CD4-positive, alpha-beta T cell treated with Interleukin-15 for 4 hours (primary cell): ENCODE results near the gene RPL35.
"Not testable (repeated sequence)": the region's sequence is repeated elsewhere in the genome, so short reads cannot be mapped to it uniquely, and the experiment has no call there.

Experiments used
- DNase-seq: peaks from one replicate; pipeline ENCODE4 v3.0.0-alpha.2; 2020; ENCODE audit warnings: low spot score

The RPL35 gene

GRCh38 chr9:124852829-124853531, 8.8 kb downstream of the RPL35 start, which contains the start of gene WDR38:
WDR38 (plus strand) TSS chr9:124853460; CDS start chr9:124853532, 72 bp downstream.
- DNase-seq: peak; percentile 84

GRCh38 chr9:124852121-124852828, 9.5 kb downstream of the RPL35 start:
- no peak for DNase-seq

GRCh38 chr9:124849801-124850200, 12.0 kb downstream of the RPL35 start:
- DNase-seq: no peak

- no peak for DNase-seq
These were observed 14.8 kb downstream of the RPL35 start for GRCh38 chr9:124846969-124847368.

- DNase-seq: not testable (repeated sequence)
These were observed 15.3 kb downstream of the RPL35 start for GRCh38 chr9:124846467-124846866.

- no peak for DNase-seq
These were observed 17.5 kb downstream of the RPL35 start for GRCh38 chr9:124844291-124844690.

GRCh38 chr9:124843456-124844034, 18.2 kb downstream of the RPL35 start:
- DNase-seq: no peak

GRCh38 chr9:124841075-124841821, 20.5 kb downstream of the RPL35 start:
- no peak for DNase-seq

- no peak for DNase-seq
These were observed 21.4 kb downstream of the RPL35 start for GRCh38 chr9:124840300-124840833.

GRCh38 chr9:124839612-124840299, 22.0 kb downstream of the RPL35 start:
- no peak for DNase-seq

- DNase-seq: not testable (repeated sequence)
These were observed 23.0 kb downstream of the RPL35 start for GRCh38 chr9:124838567-124839275.

- not testable (repeated sequence) for DNase-seq
These were observed 23.6 kb downstream of the RPL35 start for GRCh38 chr9:124838132-124838531.

- no peak for DNase-seq
These were observed 26.7 kb downstream of the RPL35 start for GRCh38 chr9:124835026-124835557.

- DNase-seq: no peak
These were observed 27.2 kb downstream of the RPL35 start for GRCh38 chr9:124834591-124834990.

- no peak for DNase-seq
These were observed 30.0 kb downstream of the RPL35 start for GRCh38 chr9:124831642-124832364.

- no peak for DNase-seq
These were observed 31.2 kb downstream of the RPL35 start for GRCh38 chr9:124830593-124830992.

GRCh38 chr9:124829334-124829669, 32.5 kb downstream of the RPL35 start:
- DNase-seq: no peak

GRCh38 chr9:124828489-124829333, 33.0 kb downstream of the RPL35 start:
- DNase-seq: no peak
